Measurements from ENCODE around the gene TMEM80.
"Not testable (repeated sequence)": the region's sequence is repeated elsewhere in the genome, so short reads cannot be mapped to it uniquely, and the experiment has no call there.

TMEM80 gene
- total RNA-seq: 4.6 to 16.6 (median 7.8) reads per million in 4 donors

GRCh38 chr11:695538-696248, at the start of gene TMEM80:
TMEM80 (plus strand) TSS chr11:695816; CDS start chr11:695828, 12 bp downstream.
- DNase-seq: peak; percentile 92 to 98 (median 96)

- DNase-seq: no peak
These were observed 49.4 kb upstream of the TMEM80 start for GRCh38 chr11:646214-646613.

DNA sequence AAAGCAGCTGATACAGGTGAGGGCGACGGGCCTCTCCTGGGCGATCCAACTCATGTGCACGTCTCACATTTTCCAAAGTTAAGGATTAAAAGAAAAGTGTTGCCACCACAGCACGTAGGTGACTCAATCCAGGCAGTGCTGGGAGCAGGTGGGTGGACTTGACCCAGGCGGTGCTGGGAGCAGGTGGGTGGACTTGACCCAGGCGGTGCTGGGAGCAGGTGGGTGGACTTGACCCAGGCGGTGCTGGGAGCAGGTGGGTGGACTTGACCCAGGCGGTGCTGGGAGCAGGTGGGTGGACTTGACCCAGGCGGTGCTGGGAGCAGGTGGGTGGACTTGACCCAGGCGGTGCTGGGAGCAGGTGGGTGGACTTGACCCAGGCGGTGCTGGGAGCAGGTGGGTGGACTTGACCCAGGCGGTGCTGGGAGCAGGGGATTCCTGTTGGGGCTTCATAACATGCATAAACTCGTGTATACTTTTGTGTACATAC, 47.9 kb upstream of the TMEM80 start:
- not testable (repeated sequence) for DNase-seq

GRCh38 chr11:650482-650881, 45.1 kb upstream of the TMEM80 start:
- no peak for DNase-seq

GRCh38 chr11:653136-653535, 42.5 kb upstream of the TMEM80 start:
- DNase-seq: not testable (repeated sequence)

- DNase-seq: no peak
These were observed 41.8 kb upstream of the TMEM80 start for GRCh38 chr11:653837-654236.

GRCh38 chr11:654444-654843, 41.2 kb upstream of the TMEM80 start:
- DNase-seq: not testable (repeated sequence)

- DNase-seq: no peak
These were observed 40.4 kb upstream of the TMEM80 start for GRCh38 chr11:655036-655726.

GRCh38 chr11:656426-656825, 39.2 kb upstream of the TMEM80 start:
- DNase-seq: no peak

DNA sequence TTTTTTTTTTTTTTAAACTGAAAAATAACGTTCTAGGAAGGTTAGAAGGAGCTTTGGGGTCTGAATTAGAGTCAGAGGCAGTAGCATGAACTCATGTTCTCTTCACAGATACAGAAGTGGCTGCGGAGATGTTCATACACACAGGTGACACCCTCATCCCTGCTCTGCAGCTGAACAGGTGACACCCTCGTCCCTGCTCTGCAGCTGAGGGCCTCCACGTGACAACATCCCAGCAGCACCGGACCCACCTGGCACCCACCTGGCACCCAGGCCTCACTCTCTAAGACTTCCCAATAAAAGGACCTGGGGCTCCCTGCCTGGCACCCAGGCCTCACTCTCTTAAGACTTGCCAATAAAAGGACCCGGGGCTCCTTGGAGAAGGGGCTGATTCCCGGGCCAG, 38.8 kb upstream of the TMEM80 start:
- DNase-seq: no peak

- DNase-seq: no peak
These were observed 37.9 kb upstream of the TMEM80 start for GRCh38 chr11:657691-658126.

DNA sequence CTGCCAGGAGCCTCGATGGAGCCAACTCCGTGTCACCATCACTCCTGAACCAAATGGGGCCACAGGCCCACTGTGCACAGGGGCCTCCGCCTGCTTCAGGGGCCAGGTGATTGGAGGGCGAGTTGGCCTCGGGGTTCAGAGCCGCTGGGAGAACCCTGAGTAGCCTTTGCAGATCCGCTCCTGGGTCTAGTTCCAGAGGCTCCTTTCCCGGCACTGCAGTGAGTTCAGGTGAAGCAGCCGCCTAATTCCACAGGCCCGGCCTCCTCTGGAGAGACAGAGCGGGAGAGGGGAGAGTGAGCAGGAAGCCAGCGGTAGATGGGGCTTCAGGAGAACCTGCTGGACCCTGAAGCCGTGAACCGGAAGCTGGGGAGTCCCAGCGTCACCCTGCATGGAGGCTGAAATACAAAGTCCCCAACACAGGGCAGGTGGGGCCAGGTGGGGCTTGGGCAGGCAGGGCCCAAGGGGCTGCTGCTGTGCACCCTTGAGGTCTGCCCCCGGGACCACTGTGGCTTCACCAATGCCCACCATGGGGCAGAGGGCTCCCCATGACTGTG, 36.0 kb upstream of the TMEM80 start:
- DNase-seq: no peak

DNA sequence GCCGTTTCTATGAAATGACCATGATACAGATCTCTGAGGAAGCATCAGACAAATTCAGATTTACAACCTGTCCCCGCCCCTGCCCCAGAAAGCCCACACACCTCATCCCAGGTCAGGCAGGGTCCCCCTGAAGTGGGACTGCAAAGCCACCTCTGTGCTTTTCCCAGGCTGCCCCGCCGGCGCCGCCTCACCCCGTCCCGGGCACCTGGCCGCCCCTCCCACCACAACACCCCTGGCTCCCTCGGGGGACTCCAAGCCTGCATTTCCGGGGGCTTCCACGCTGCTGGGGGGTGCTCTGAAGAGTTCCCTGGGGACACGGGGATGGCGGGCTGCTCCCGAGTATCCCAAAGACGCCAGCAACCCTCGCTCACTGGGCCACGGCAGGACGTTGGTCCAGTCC, 35.3 kb upstream of the TMEM80 start:
- no peak for DNase-seq

DNA sequence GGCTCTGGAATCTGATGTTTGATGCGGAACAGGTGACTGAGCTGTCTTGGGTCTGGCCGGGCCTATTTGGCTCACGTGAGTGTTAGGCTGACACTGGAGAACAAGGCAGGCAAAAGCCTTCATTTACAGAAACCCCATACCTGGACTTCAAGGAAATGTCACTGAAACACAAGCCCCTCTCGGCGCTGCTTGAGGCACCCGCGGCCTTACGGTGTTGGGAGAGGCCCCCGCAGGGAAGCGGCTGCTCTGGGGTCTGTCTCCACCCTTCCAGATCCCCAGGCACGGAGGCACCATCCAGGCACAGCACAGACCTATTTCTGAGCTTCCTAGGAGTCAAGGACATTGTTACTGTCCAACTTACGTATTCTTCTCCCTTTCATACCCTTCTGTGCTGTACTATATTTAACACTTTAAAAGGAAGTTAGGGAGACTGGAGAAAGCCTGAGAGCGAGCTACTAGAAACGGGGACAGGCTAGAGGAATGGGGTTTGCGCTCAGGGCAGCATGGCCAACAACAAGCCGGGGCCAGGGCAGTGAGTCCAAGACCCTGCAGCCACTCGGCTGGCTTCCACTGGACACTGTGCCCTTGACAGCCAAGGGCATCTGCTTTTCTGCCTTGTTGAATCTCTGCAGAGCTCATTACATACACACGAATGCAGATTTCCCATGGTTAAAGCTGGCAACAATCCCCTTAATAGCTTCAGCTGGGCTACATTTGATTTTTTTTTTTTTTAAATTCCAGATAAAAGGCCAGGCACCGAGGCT, 34.8 kb upstream of the TMEM80 start:
- no peak for DNase-seq

GRCh38 chr11:662689-663274, 32.8 kb upstream of the TMEM80 start:
- DNase-seq: peak in 2 of 5 donors; percentile 8 to 20

DNA sequence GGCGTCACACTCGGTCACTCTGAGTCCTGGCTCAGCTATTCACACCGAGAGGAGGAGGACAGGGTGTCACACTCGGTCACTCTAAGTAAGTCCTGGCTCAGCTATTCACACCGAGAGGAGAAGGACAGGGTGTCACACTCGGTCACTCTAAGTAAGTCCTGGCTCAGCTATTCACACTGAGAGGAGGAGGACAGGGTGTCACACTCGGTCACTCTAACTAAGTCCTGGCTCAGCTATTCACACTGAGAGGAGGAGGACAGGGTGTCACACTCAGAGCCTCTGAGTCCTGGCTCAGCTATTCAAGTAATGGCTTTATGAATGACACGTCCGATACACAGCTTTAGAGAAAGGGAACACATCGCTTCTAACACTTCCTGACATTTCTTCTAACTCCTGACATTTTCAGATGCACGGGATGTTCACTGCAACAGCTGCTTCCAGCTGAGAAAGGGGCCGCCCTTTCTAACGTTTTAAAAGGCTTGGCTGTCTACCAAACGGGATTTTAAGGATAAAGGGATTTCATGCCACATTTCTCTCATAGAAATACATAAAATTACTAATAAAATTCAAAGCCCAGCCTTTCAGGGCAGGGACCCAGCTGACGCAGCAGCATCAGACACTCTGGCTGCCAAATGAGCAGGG, 30.4 kb upstream of the TMEM80 start:
- no peak for DNase-seq

DNA sequence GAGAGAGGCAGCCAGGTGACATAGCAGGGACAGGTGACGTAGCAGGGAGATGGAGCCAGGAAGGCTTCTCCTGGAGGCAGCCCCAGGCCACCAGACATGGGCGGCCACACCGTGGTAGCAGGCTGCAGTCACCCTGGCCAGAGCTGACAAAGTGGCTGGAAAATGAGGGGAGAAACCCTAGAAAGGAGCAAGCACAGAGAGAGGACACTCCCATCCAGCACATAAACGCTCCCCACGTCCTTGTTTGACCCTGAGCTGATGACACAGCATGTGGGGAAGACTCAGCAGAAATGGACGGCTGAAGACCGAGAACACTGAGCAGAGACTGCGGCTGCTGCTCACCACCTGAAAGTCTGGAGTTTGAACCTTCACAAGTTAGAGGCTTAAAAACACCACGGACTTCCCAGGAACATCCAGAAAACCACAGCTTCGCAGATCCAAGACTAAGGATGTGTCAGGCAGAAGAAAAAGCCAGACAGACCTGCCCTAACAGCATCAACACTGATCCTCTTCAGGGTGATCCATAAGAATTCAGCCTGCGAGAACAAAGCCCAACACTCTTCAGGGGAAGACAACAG, 29.8 kb upstream of the TMEM80 start:
- no peak for DNase-seq

DNA sequence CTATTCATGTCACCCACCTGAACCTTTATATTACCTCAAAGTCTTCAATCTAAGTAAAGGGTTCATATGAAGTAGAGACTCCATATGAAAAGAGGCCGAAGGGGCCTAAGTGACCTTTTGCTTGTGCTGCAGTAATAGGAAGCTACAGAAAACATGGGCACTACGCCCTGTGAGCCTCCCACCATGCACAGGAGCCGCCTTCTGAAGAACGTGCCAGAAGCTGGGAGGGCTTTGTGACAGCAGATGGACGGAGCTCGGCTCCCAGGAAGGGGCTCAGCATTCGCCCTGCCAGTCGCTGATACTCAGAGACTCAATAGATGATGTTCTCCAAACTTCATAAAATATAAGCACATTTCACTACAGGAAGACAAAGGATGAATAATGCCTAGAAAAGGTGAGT, 21.8 kb upstream of the TMEM80 start:
- DNase-seq: no peak

GRCh38 chr11:674406-674805, 21.2 kb upstream of the TMEM80 start:
- no peak for DNase-seq

- no peak for DNase-seq
These were observed 17.3 kb upstream of the TMEM80 start for GRCh38 chr11:678297-678696.
